OCI-LY7 (cell line): ENCODE measurements around the gene FHL3. TPM values are rescaled to one million over a fixed set of nuclear protein-coding genes. Genes with fewer than 3 reads are reported as not detected.

Source experiments
- BruUV-seq: library from RNA; stranded (reverse); fragments of 400-500 nt; replicated peaks from 2 replicates; lab custom pipeline; 2021; lab: Mats Ljungman, UMichigan
- CTCF ChIA-PET: fragments of 300-600 bp; sonication (Branson Sonifier 250); formaldehyde crosslinking; loops from one replicate; lab custom pipeline; 2022; ENCODE audit warnings: antibody characterized with exemption; ENCODE audit not compliant: unreplicated experiment; lab: Charles Lee
- POLR2A ChIA-PET: fragments of 300-600 bp; sonication (Branson Sonifier 250); formaldehyde crosslinking; loops from one replicate; lab custom pipeline; 2022; ENCODE audit warnings: antibody characterized with exemption; lab: Charles Lee
- DNase-seq: peaks from one replicate; pipeline ENCODE4 v3.0.0-alpha.2; 2015; ENCODE audit warnings: low spot score
- H2AFZ ChIP-seq: fragments of 200-600 bp; sonication (generic), shearing (Covaris generic); 2 replicates; pipeline ENCODE4 v1.6.1; 2014; ENCODE audit warnings: mild to moderate bottlenecking, antibody characterized with exemption, low read length, moderate library complexity
- H3K27ac ChIP-seq: fragments of 200-600 bp; sonication (generic); 2 replicates; pipeline ENCODE4 v1.5.1; 2014; ENCODE audit warnings: mixed run types, low read depth, mild to moderate bottlenecking, moderate library complexity, low read length, inconsistent platforms; ENCODE audit not compliant: poor library complexity, severe bottlenecking
- H3K36me3 ChIP-seq: fragments of 200-600 bp; sonication (generic); 2 replicates; pipeline ENCODE4 v1.6.1; 2014; ENCODE audit warnings: mild to moderate bottlenecking, antibody characterized with exemption, low read length, moderate library complexity, mixed read lengths; ENCODE audit not compliant: insufficient read depth
- H3K4me1 ChIP-seq: fragments of 200-600 bp; sonication (generic); 2 replicates; pipeline ENCODE4 v1.5.1; 2014; ENCODE audit warnings: mild to moderate bottlenecking, low read length; ENCODE audit not compliant: insufficient read depth, poor library complexity, severe bottlenecking
- H3K4me2 ChIP-seq: fragments of 200-600 bp; sonication (generic); 2 replicates; pipeline ENCODE4 v1.6.1; 2014; ENCODE audit warnings: mild to moderate bottlenecking, low read length
- H3K4me3 ChIP-seq: fragments of 200-600 bp; sonication (generic); 2 replicates; pipeline ENCODE4 v1.5.1; 2014; ENCODE audit warnings: mild to moderate bottlenecking, low read depth, low read length; ENCODE audit not compliant: poor library complexity, severe bottlenecking
- H3K79me2 ChIP-seq: fragments of 200-600 bp; sonication (generic); 2 replicates; pipeline ENCODE4 v1.6.1; 2016; ENCODE audit warnings: low read depth, mild to moderate bottlenecking, low read length, moderate library complexity, mixed read lengths; ENCODE audit not compliant: insufficient read depth
- H3K9me2 ChIP-seq: fragments of 200-600 bp; sonication (generic); 2 replicates; pipeline ENCODE4 v1.6.1; 2016; ENCODE audit warnings: mild to moderate bottlenecking, low read length, mixed read lengths; ENCODE audit not compliant: insufficient read depth
- H3K9me3 ChIP-seq: fragments of 200-600 bp; sonication (generic); 2 replicates; pipeline ENCODE4 v1.6.1; 2014; ENCODE audit warnings: mild to moderate bottlenecking, mixed run types, low read length, mixed read lengths
- H4K20me1 ChIP-seq: fragments of 200-600 bp; sonication (generic); 2 replicates; pipeline ENCODE4 v1.6.1; 2014; ENCODE audit warnings: mild to moderate bottlenecking, antibody characterized with exemption, low read length, moderate library complexity, mixed read lengths; ENCODE audit not compliant: insufficient read depth
- CTCF ChIP-seq: fragments of 200-600 bp; sonication (generic); conservative IDR thresholded peaks from 2 replicates; pipeline ENCODE4 v1.5.1; 2014; ENCODE audit warnings: mild to moderate bottlenecking, antibody characterized with exemption, low read length, moderate library complexity, mixed read lengths
- EZH2phosphoT487 ChIP-seq: fragments of 200-600 bp; sonication (generic); IDR thresholded peaks from 2 replicates; pipeline ENCODE4 v1.6.1; 2018; ENCODE audit warnings: low read depth, borderline replicate concordance, mild to moderate bottlenecking, mixed run types, antibody characterized with exemption, low read length, moderate library complexity, mixed read lengths
- intact Hi-C: fragments of 100-400 bp; cut with micrococcal nuclease; formaldehyde crosslinking; loops from one replicate; pipeline ENCODE4 v1.10.0; 2022; ENCODE audit not compliant: unreplicated experiment
- total RNA-seq, 2 experiments: library from RNA; depleted of rRNA in 1 of 2; stranded (reverse); fragments of >200 nt in 1 of 2; shearing (Covaris generic) in 1 of 2; gene quantifications; 2 replicates each; pipeline ENCODE4 v1.2.3, GENCODE V29; 2014 to 2022

The FHL3 gene
- total RNA-seq, 2 experiments from 2014 or later: 0.63 to 1.8 TPM

DNA sequence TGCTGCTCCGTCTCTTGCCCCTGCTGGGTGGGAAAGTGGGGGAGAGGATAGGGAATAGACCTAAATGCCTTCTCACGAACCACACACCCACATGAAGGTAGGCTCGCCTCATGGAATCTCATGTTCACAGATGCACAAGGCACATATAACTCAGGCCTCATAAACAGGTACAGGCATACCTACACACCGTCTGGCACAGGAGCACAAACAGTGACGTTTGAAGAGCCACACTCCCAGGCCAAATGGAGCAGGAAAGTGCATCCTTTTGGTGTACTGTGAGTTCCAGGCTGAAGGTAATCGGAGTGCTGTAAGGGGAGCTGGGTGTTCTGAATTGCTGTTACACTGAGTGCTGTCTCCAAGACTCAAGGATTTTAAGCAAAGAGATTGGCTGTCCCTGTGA lies 20.4 kb upstream of the FHL3 start:
- H3K9me2 ChIP-seq: no peaks in the 10 kb centered on the region
- POLR2A ChIA-PET: no interaction called here
- DNase-seq: no peak
- no peak for TF ChIP-seq CTCF
- no peak for TF ChIP-seq EZH2phosphoT487
- H2AFZ ChIP-seq: no peak overlapping the region
- no peaks in the 10 kb centered on the region for H4K20me1 ChIP-seq
- peaks cover 14% of the 10 kb centered on the region for H3K4me1 ChIP-seq
- H3K79me2 ChIP-seq: no peaks in the 10 kb centered on the region
- peaks cover 53% of the 10 kb centered on the region for H3K36me3 ChIP-seq
- CTCF ChIA-PET: no interaction called here
- H3K9me3 ChIP-seq: no peaks in the 10 kb centered on the region
- H3K4me2 ChIP-seq: no peak overlapping the region
- H3K4me3 ChIP-seq: no peak overlapping the region
- no peak overlapping the region for H3K27ac ChIP-seq
- BruUV-seq: no TSS peak
- intact Hi-C loops: no loop called here

- H3K4me1 ChIP-seq: peaks cover 10% of the 10 kb centered on the region
- CTCF ChIA-PET: no interaction called here
- no TSS peak for BruUV-seq
- H2AFZ ChIP-seq: no peak overlapping the region
- H3K79me2 ChIP-seq: no peaks in the 10 kb centered on the region
- TF ChIP-seq CTCF (no peak), EZH2phosphoT487 (no peak)
- intact Hi-C loops: no loop called here
- H3K9me2 ChIP-seq: no peaks in the 10 kb centered on the region
- POLR2A ChIA-PET: no interaction called here
- no peak for DNase-seq
- H3K9me3 ChIP-seq: no peaks in the 10 kb centered on the region
- peaks cover 57% of the 10 kb centered on the region for H3K36me3 ChIP-seq
- H3K27ac ChIP-seq: no peak overlapping the region
- no peak overlapping the region for H3K4me2 ChIP-seq
- H4K20me1 ChIP-seq: no peaks in the 10 kb centered on the region
- H3K4me3 ChIP-seq: no peak overlapping the region
These were observed 19.9 kb upstream of the FHL3 start for GRCh38 chr1:38025233-38025632.

GRCh38 chr1:38022810-38023209 lies 17.5 kb upstream of the FHL3 start:
- Histone ChIP-seq H3K9me2 (no peaks in the 10 kb centered on the region), H3K4me1 (no peaks in the 10 kb centered on the region), H3K36me3 (peaks cover 80% of the 10 kb centered on the region), H3K79me2 (no peaks in the 10 kb centered on the region), H3K4me3 (no peak overlapping the region), H3K9me3 (no peaks in the 10 kb centered on the region), H3K4me2 (no peak overlapping the region), H3K27ac (no peak overlapping the region), H4K20me1 (no peaks in the 10 kb centered on the region), H2AFZ (no peak overlapping the region)
- BruUV-seq: no TSS peak
- DNase-seq: no peak
- TF ChIP-seq CTCF (no peak), EZH2phosphoT487 (no peak)
- intact Hi-C loops: no loop called here
- ChIA-PET POLR2A (interaction anchor here (1.0 kb wide), 1 partner anchor 17 kb away, joined by 6 read pairs; no protein-coding TSS in a partner anchor), CTCF (interaction anchor here (0.6 to 0.7 kb wide), 2 partner anchors 9 to 21 kb away, joined by 3 read pairs; no protein-coding TSS in a partner anchor)
